H9 (cell line): Measurements from ENCODE around the gene TMEM204. TPM values are rescaled to one million over a fixed set of nuclear protein-coding genes. Genes with fewer than 3 reads are reported as not detected.

Source experiments
- DNase-seq: peaks from one replicate; pipeline ENCODE4 v3.0.0-alpha.2; 2017
- H2AFZ ChIP-seq: one replicate; pipeline ENCODE4 v1.6.1; 2013; ENCODE audit warnings: mild to moderate bottlenecking, low read length, control low read depth, moderate library complexity
- H2AK5ac ChIP-seq: 2 replicates; pipeline ENCODE4 v1.6.1; 2013; ENCODE audit warnings: low read length, control low read depth, mixed read lengths; ENCODE audit not compliant: insufficient read length
- H2BK120ac ChIP-seq: one replicate; pipeline ENCODE4 v1.6.1; 2013; ENCODE audit warnings: low read depth, mild to moderate bottlenecking, low read length, control low read depth, inconsistent platforms; ENCODE audit not compliant: poor library complexity, severe bottlenecking
- H2BK12ac ChIP-seq: 2 replicates; pipeline ENCODE4 v1.6.1; 2013; ENCODE audit warnings: low read length, control low read depth, mixed read lengths, low read depth; ENCODE audit not compliant: insufficient read length
- H2BK15ac ChIP-seq: 2 replicates; pipeline ENCODE4 v1.6.1; 2013; ENCODE audit warnings: low read depth, low read length, control low read depth
- H2BK20ac ChIP-seq: one replicate; pipeline ENCODE4 v1.6.1; 2013; ENCODE audit warnings: low read depth, mild to moderate bottlenecking, low read length, control low read depth, inconsistent platforms; ENCODE audit not compliant: poor library complexity, severe bottlenecking
- H2BK5ac ChIP-seq: 2 replicates; pipeline ENCODE4 v1.6.1; 2013; ENCODE audit warnings: low read length, control low read depth, mixed read lengths; ENCODE audit not compliant: insufficient read length
- H3K14ac ChIP-seq: 2 replicates; pipeline ENCODE4 v1.6.1; 2013; ENCODE audit warnings: low read length, control low read depth; ENCODE audit not compliant: insufficient read depth
- H3K18ac ChIP-seq: 2 replicates; pipeline ENCODE4 v1.6.1; 2013; ENCODE audit warnings: low read depth, mild to moderate bottlenecking, mixed read lengths, low read length, control low read depth; ENCODE audit not compliant: insufficient read length
- H3K23ac ChIP-seq: 2 replicates; pipeline ENCODE4 v1.6.1; 2013; ENCODE audit warnings: low read length, control low read depth, mixed read lengths, low read depth; ENCODE audit not compliant: insufficient read length
- H3K23me2 ChIP-seq: 2 replicates; pipeline ENCODE4 v1.6.1; 2013; ENCODE audit warnings: low read depth, mild to moderate bottlenecking, mixed read lengths, low read length, control low read depth; ENCODE audit not compliant: insufficient read length, poor library complexity, severe bottlenecking
- H3K27ac ChIP-seq: 2 replicates; pipeline ENCODE4 v1.5.1; 2013; ENCODE audit warnings: low read length, control low read depth, mixed read lengths, low read depth; ENCODE audit not compliant: insufficient read length
- H3K27me3 ChIP-seq: 2 replicates; pipeline ENCODE4 v1.6.1; 2013; ENCODE audit warnings: low read length, control low read depth, inconsistent platforms; ENCODE audit not compliant: insufficient read depth
- H3K4ac ChIP-seq: 2 replicates; pipeline ENCODE4 v1.6.1; 2013; ENCODE audit warnings: low read depth, mild to moderate bottlenecking, control low read depth, inconsistent platforms, low read length, moderate library complexity
- H3K4me1 ChIP-seq: 2 replicates; pipeline ENCODE4 v1.6.1; 2013; ENCODE audit warnings: low read length, control low read depth, inconsistent platforms; ENCODE audit not compliant: insufficient read depth
- H3K4me2 ChIP-seq: 2 replicates; pipeline ENCODE4 v1.6.1; 2013; ENCODE audit warnings: low read length, control low read depth, mixed read lengths; ENCODE audit not compliant: insufficient read length, insufficient read depth
- H3K56ac ChIP-seq: 2 replicates; pipeline ENCODE4 v1.6.1; 2013; ENCODE audit warnings: low read depth, mild to moderate bottlenecking, mixed read lengths, low read length, control low read depth; ENCODE audit not compliant: insufficient read length
- H3K79me1 ChIP-seq: 2 replicates; pipeline ENCODE4 v1.6.1; 2013; ENCODE audit warnings: low read depth, mild to moderate bottlenecking, moderate library complexity, low read length, control low read depth, inconsistent platforms; ENCODE audit not compliant: insufficient read depth, poor library complexity, severe bottlenecking
- H3K79me2 ChIP-seq: 2 replicates; pipeline ENCODE4 v1.6.1; 2013; ENCODE audit warnings: low read length, control low read depth, inconsistent platforms; ENCODE audit not compliant: insufficient read depth
- H3K9ac ChIP-seq: 2 replicates; pipeline ENCODE4 v1.6.1; 2013; ENCODE audit warnings: low read length, control low read depth, mixed read lengths; ENCODE audit not compliant: insufficient read length; ENCODE audit errors: extremely low read depth
- H3K9me3 ChIP-seq: one replicate; pipeline ENCODE4 v1.6.1; 2013; ENCODE audit warnings: low read depth, low read length, inconsistent platforms; ENCODE audit not compliant: control insufficient read depth
- H3T11ph ChIP-seq: one replicate; pipeline ENCODE4 v1.6.1; 2013; ENCODE audit warnings: mild to moderate bottlenecking, low read length, control low read depth, inconsistent platforms
- H4K20me1 ChIP-seq: one replicate; pipeline ENCODE4 v1.6.1; 2013; ENCODE audit not compliant: control insufficient read depth, insufficient read length, insufficient read depth
- H4K5ac ChIP-seq: 2 replicates; pipeline ENCODE4 v1.6.1; 2013; ENCODE audit warnings: low read depth, mild to moderate bottlenecking, mixed read lengths, low read length, control low read depth; ENCODE audit not compliant: insufficient read length
- H4K8ac ChIP-seq: replicated peaks from 2 replicates; pipeline ENCODE4 v1.6.1; 2013; ENCODE audit warnings: low read length, control low read depth, mixed read lengths, low read depth; ENCODE audit not compliant: insufficient read length
- H4K91ac ChIP-seq: 2 replicates; pipeline ENCODE4 v1.6.1; 2013; ENCODE audit warnings: low read depth, mild to moderate bottlenecking, moderate library complexity, mixed read lengths, low read length, control low read depth; ENCODE audit not compliant: insufficient read length
- H3K27ac Mint-ChIP-seq, 3 experiments: 2 replicates in 2 of 3; 3 replicates in 1 of 3; pipeline ENCODE4 v1.8.0; 2020 to 2021; ENCODE audit warnings: mixed read lengths in 3 of 3, mild to moderate bottlenecking in 1 of 3, moderate library complexity in 1 of 3
- H3K27me3 Mint-ChIP-seq: 2 replicates; pipeline ENCODE4 v1.8.0; 2021; ENCODE audit warnings: low read depth, mild to moderate bottlenecking, moderate library complexity, mixed read lengths
- H3K36me3 Mint-ChIP-seq, 3 experiments: 2 replicates in 2 of 3; 3 replicates in 1 of 3; pipeline ENCODE4 v1.8.0; 2020 to 2021; ENCODE audit warnings: low read depth in 3 of 3, mixed read lengths in 3 of 3; ENCODE audit not compliant: insufficient read depth in 1 of 3
- H3K4me1 Mint-ChIP-seq, 2 experiments: 2 replicates each; pipeline ENCODE4 v1.8.0; 2020; ENCODE audit warnings: mixed read lengths in 2 of 2
- H3K4me3 Mint-ChIP-seq, 2 experiments: 2 replicates in 1 of 2; 3 replicates in 1 of 2; pipeline ENCODE4 v1.8.0; 2020 to 2021; ENCODE audit warnings: mild to moderate bottlenecking in 2 of 2, mixed read lengths in 2 of 2, moderate library complexity in 1 of 2
- H3K9me3 Mint-ChIP-seq, 2 experiments: 2 replicates in 1 of 2; 3 replicates in 1 of 2; pipeline ENCODE4 v1.8.0; 2020; ENCODE audit warnings: mild to moderate bottlenecking in 2 of 2, mixed read lengths in 2 of 2, moderate library complexity in 1 of 2
- WGBS: extraction: QIAGEN DNeasy Blood & Tissue Kit; methylation state at CpG from one replicate; pipeline ENCODE4 v1.1.7; 2013; ENCODE audit warnings: missing lambda C conversion rate, low lambda C conversion rate, mixed read lengths; ENCODE audit not compliant: insufficient read length; ENCODE audit errors: extremely low coverage; 5-methylcytosine and 5-hydroxymethylcytosine counted together
- total RNA-seq: library from RNA; stranded (reverse); gene quantifications from 2 replicates; pipeline ENCODE4 v1.2.1, GENCODE V29; 2021
- TF ChIP-seq, protein P1 (sequence below): fragments of 200-600 bp; sonication (generic); conservative IDR thresholded peaks from 3 replicates; pipeline ENCODE4 v1.8.0; 2021; ENCODE audit warnings: antibody characterized with exemption, mild to moderate bottlenecking

The TMEM204 gene
- total RNA-seq, 1 experiment from 2014 or later, result not detected

DNA sequence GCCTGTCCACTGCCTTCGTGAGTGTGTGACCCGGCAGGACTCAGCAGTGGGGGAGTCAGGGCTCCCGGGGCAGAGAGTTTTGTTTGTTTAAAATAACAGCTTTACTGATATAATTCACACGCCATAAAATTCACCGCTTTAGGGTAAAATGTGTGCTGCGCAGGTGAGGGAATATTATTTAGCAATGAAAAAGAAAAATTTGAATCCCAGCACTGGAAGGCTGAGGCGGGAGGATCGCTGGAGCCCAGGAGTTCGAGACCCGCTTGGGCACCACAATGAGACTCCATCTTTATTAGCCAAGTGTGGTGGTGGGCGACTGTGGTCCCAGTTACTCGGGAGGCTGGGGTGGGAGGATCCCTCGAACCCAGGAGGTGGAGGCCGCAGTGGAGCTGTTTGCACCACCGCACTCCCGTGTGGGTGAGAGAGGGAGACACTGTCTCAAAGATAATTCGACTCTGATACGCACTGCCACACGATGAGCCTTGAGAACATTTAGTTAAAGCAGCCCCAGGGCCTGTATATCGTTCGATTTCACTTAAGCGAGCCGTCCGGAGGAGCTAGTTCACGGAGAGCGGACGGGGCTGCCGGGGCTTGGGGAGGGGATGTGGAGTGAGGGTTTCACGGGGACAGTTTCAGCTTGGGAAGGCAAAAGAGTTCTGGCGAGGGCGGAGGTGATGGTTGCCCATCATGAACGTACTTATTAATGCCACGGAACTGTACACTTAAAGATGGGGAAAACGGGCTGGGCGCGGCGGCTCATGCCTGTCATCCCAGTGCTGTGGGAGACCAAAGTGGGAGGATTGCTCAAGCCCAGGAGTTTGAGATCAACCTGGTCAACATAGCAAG, 30.1 kb upstream of the TMEM204 start:
- Histone ChIP-seq H3T11ph (no peak overlapping the region), H3K9me3 (no peaks in the 10 kb centered on the region), H3K79me1 (no peaks in the 10 kb centered on the region), H2AK5ac (no peak overlapping the region), H3K4me2 (no peak overlapping the region), H4K20me1 (no peaks in the 10 kb centered on the region), H3K4ac (no peak overlapping the region), H3K27me3 (no peaks in the 10 kb centered on the region), H2BK12ac (no peak overlapping the region), H3K56ac (no peak overlapping the region), H3K14ac (no peak overlapping the region), H2BK5ac (no peak overlapping the region), H3K27ac (no peak overlapping the region), H2BK15ac (no peak overlapping the region), H2BK20ac (no peak overlapping the region), H4K91ac (no peak overlapping the region), H4K8ac (no peak overlapping the region), H3K23ac (no peak overlapping the region), H3K18ac (no peak overlapping the region), H3K4me1 (no peaks in the 10 kb centered on the region), H2AFZ (no peak overlapping the region), H3K79me2 (no peaks in the 10 kb centered on the region), H4K5ac (no peak overlapping the region), H3K9ac (no peak overlapping the region), H3K23me2 (no peaks in the 10 kb centered on the region), H2BK120ac (no peak overlapping the region)
- TF ChIP-seq, protein P1, sequence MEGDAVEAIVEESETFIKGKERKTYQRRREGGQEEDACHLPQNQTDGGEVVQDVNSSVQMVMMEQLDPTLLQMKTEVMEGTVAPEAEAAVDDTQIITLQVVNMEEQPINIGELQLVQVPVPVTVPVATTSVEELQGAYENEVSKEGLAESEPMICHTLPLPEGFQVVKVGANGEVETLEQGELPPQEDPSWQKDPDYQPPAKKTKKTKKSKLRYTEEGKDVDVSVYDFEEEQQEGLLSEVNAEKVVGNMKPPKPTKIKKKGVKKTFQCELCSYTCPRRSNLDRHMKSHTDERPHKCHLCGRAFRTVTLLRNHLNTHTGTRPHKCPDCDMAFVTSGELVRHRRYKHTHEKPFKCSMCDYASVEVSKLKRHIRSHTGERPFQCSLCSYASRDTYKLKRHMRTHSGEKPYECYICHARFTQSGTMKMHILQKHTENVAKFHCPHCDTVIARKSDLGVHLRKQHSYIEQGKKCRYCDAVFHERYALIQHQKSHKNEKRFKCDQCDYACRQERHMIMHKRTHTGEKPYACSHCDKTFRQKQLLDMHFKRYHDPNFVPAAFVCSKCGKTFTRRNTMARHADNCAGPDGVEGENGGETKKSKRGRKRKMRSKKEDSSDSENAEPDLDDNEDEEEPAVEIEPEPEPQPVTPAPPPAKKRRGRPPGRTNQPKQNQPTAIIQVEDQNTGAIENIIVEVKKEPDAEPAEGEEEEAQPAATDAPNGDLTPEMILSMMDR, result no peak
- no CpG with 5 or more reads among the region's 37 CpGs for WGBS
- no peak for DNase-seq
- peaks cover 15 to 40% (median 37%) of the 10 kb centered on the region in 3 experiments; a peak in 6 of 7 replicates for H3K36me3 Mint-ChIP-seq
- H3K4me3 Mint-ChIP-seq, result no peak overlapping the region
- H3K27ac Mint-ChIP-seq, result no peak overlapping the region
- no peaks in the 10 kb centered on the region for H3K27me3 Mint-ChIP-seq
- no peaks in the 10 kb centered on the region for H3K9me3 Mint-ChIP-seq
- H3K4me1 Mint-ChIP-seq, result no peaks in the 10 kb centered on the region
